ENCODE results near the gene GPR37.

Gene GPR37

DNA sequence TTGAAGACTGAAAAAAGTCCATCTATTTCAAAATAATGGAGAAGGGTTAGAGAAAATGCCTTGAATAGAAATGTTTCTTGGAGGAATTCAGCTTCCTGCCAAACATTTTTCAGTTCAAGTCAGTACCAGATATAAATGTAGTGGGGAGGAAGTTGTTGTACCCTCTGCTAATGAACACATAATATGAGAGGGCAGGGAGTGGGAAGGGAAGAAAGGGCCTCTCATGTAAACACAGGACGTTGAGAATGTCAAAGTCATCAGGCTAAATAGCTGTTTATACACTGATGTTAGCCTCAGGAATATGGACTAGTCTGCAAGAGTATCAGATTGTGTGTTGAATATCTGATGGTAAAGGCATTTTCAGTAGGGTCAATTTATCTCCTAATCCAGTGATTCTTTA lies 37.0 kb downstream of the GPR37 start:
- in situ Hi-C loops (cut with HindIII; ENCODE audit: low sequenced_read_pairs): no loop called here

GRCh38 chr7:124724507-124725192 lies 40.9 kb downstream of the GPR37 start:
- in situ Hi-C loops (cut with HindIII; ENCODE audit: low sequenced_read_pairs): no loop called here

GRCh38 chr7:124724079-124724478 lies 41.5 kb downstream of the GPR37 start:
- in situ Hi-C loops (cut with HindIII; ENCODE audit: low sequenced_read_pairs): no loop called here

DNA sequence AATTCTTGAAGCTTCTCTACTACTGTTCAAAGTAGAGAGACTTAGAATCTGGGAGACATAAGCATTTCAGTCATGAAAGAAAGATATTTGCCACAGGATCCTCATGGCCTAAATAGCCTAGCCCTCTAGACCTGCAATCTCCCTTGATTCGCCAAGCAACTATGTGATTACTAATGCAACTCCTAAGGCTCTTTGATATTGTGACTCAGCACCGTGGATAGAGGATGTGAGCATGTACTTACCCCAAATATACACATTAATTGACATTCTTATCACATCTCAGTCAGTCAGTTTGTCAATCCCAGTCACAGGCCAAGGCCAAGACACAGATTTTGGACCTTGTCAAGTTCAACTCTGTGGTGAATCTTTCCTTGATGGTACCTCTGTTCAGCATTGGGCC lies 42.6 kb downstream of the GPR37 start:
- in situ Hi-C loops (cut with HindIII; ENCODE audit: low sequenced_read_pairs): no loop called here

GRCh38 chr7:124722292-124722691 lies 43.3 kb downstream of the GPR37 start:
- in situ Hi-C loops (cut with HindIII; ENCODE audit: low sequenced_read_pairs): no loop called here

DNA sequence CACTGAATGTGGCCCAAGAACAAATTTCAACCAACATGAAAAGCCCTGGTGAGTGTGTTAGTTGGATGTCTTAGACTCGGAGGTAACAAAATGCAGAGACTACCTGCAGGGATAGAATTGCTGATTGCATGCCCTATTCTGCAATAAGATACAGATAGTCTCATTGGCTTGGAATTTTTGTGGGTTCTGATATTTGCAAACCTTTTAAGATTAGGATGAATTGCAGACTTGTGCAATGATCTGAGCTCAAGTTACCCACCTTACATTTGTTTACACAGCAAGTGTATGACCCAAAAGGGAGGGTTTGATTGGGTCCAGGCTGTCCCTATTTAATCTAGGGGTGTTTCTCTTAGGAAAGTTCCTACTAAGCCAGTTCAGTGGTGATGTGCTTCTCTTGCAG lies 45.4 kb downstream of the GPR37 start:
- in situ Hi-C loops (cut with HindIII; ENCODE audit: low sequenced_read_pairs): no loop called here

- in situ Hi-C loops (cut with HindIII; ENCODE audit: low sequenced_read_pairs): no loop called here
Measured at GRCh38 chr7:124718032-124718766, 47.4 kb downstream of the GPR37 start.

- in situ Hi-C loops (cut with HindIII; ENCODE audit: low sequenced_read_pairs): no loop called here
Measured at GRCh38 chr7:124716894-124717293, 48.7 kb downstream of the GPR37 start.

DNA sequence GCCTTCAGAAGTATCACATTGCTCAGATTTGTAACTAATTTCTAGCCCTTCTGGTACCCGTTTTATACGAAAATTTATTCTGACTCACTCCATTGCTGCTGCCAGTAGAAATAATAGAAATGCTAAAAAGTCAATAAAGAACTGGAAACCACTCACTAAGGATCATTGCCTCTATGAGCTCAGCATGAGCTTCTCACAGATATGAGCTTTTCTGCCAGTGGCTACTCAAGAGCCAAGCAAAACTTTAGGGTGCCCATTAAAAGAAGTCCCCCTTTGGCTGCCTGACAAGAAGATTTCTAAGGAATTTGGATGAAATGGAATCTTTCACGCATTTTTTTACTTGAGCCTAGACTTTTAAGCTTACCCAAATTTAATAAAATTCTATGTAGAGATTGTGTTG lies 52.5 kb downstream of the GPR37 start:
- in situ Hi-C loops (cut with HindIII; ENCODE audit: low sequenced_read_pairs): no loop called here

DNA sequence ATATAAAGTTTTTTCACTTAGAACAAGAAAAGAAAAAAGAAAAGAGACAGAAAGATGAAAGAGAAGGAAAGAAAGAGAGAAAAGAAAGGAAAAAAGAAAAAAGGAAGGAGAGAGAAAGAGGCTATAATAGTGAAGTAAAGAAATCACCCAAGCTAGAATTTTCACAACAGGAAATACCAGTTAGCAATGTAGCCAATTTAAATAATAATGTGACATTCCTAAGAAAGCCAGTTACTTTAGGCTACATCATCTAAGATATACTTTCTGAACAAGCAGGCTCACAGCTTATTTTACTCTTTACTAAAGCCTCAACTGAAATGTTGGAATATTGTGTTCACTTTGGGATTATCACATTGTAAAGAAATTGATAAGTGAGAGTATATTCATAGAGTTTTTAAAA lies 53.6 kb downstream of the GPR37 start:
- in situ Hi-C loops (cut with HindIII; ENCODE audit: low sequenced_read_pairs): no loop called here

DNA sequence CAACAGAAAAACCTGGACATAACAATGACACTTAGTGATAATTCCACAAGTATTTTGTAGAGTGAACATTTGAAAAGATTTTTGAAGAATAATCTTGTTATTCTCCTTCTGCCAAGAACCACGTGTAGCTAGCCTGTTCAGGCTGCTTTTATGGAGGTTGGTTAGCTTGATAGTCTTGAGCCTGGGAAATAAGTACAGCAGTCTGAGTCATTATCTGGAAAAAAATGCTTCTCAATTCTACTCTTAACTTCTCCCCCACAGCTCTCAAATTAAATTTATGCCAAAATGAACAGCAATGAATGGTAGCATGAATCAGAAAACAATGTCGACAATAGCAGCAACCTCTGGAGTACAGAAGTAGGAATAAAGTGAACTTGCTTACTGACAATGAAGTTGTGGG lies 63.2 kb downstream of the GPR37 start:
- in situ Hi-C loops (cut with HindIII; ENCODE audit: low sequenced_read_pairs): no loop called here

- in situ Hi-C loops (cut with HindIII; ENCODE audit: low sequenced_read_pairs): no loop called here
Measured at GRCh38 chr7:124701955-124702354, 63.6 kb downstream of the GPR37 start.

DNA sequence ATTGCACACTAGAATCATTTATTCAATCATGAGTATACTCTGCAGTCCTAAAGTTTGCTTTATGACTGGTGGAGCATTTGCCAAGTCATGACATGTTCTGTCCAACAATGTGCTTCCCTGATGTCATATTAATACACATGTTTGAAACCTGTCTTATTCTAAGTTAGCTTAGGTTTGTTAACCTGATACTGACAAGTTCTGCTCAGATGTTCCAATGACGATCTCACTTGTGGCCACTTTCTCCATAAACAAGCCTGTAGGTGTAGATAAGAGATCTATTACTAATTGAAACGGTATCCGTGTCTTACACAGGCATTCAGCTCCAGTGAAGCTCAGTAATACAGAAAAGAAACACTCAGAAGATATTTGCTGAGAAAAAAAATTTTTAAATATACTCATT lies 64.9 kb downstream of the GPR37 start:
- in situ Hi-C loops (cut with HindIII; ENCODE audit: low sequenced_read_pairs): no loop called here

DNA sequence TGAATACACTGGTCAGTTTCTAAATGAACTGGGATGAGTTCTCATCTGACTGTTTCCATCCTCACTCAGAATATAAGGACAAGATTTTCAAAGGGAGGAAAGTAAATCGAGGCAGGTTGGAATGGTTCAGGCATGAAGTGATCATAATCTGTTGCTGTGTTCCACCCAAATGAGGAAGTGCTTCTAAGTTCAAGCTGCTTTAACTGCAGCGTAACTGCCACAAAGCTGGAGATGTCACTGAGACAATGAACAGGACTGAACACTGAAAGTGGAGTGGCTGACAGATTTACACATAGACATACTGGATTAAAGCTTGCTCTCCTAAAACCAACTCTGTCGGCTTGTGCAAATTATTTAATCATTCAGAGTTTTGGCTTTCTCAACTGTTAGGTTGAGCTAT lies 66.6 kb downstream of the GPR37 start:
- in situ Hi-C loops (cut with HindIII; ENCODE audit: low sequenced_read_pairs): no loop called here

DNA sequence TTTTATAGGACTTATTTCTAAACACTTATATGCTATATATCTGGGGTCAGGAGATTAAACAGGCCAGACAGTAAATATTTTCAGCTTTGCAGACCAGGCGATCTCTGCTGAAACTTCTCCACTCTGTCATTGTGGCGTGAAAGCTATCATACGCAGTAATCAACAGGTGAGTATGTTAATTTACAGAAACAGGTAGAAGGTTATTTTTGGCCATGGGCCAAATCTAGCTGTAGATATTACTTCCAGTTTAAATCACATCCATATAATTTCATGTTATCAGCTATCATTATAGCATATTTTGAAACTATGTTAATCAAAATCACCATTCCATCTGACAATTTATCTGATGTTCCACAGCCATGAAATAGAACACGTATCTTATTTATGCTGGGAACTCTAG lies 67.8 kb downstream of the GPR37 start:
- in situ Hi-C loops (cut with HindIII; ENCODE audit: low sequenced_read_pairs): no loop called here
